ENCODE data around the gene LXN.

Gene LXN

DNA sequence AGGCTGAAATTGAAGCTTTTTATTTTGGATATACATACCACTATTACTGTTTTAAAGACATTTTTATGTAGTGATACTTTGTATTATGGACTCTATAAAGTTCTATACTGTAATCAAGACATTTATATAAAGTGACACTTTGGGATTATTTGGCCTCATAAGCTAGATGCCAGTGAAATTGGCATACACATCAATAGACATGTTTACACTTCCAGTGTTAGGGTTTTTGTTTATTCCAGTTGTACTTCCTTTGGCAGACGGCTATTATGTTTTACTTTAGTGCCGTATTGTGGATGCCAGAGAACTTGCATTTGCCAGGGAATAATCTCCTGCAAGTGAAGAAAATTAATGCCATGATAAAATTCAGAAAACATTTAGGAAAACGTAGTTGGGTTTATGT, 6.0 kb downstream of the LXN start:
- DNase-seq: no peak

DNA sequence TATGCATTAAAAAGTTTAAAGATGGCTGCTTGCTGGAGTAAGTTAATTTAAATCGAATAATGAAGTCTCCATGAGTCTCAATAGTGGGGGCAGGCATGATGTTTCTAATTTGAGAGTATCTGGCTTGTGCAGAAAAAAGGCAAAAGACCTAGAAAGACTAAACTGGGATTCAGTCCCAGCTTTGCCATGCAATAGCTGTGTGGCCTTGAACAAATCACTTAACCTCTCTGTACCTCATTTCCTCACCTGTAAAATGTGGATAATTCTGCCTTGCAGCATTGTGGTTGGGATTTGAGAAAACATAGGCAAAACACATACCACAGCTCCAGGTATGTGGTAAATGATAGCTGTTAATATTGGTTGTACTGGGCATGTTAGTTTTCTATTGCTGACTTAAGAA, 8.6 kb downstream of the LXN start:
- DNase-seq: no peak

DNA sequence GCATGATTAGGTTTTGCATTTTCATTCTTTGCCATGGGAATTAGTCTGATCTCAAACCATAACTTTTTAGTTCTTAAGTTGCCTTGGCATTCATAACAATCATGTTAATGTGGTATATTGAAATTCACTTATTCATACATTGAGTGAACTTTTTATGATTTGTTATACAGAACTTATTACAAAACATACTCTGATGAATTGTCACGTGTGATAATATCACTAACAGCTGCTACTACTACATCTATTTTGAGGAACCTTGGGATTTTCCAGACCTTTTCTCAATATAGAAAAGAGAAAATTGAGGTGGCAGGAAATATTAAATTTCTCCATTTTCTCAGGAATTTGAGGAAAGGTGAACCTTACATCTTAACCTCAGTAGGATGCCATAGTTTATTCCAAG, 9.2 kb downstream of the LXN start:
- DNase-seq: no peak

GRCh38 chr3:158660711-158661110, 11.7 kb downstream of the LXN start:
- DNase-seq: no peak

DNA sequence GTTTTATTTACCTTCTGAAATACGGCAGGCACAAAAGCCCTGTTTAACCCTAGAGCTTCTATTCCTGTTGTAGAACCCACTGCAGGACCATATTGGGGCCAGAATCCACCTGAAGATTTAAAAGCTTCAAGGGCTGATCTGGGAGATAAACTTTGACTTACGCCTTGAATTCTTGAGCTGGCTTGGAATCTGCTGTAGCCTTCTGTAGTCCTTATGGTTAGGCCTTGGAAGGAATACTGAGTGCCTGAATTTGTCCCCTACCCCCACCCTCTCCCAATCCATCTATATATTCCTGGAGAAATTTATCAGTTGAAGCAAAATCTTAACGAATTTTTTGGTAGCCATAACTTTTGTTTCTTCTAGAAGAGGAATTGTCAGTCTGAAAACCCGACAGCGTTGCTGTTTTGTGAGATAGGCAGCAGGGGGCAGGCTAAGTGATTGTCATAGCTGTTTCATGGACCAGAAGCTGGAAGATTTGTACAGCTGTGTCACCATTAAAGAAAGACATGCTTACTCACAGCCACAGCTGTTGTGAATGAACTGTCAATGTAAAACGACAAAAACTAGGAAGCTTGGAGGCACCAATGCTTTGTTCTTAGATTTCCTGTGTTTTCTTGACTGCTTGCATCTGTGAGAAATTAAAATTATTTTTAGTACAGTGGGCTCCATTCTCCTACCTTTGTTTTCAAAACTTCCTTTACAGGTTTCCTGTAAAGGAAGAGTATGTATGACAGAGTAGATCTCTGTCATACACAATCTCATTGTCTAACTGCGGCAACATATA, 12.8 kb downstream of the LXN start:
- peak; percentile 51 for DNase-seq

DNA sequence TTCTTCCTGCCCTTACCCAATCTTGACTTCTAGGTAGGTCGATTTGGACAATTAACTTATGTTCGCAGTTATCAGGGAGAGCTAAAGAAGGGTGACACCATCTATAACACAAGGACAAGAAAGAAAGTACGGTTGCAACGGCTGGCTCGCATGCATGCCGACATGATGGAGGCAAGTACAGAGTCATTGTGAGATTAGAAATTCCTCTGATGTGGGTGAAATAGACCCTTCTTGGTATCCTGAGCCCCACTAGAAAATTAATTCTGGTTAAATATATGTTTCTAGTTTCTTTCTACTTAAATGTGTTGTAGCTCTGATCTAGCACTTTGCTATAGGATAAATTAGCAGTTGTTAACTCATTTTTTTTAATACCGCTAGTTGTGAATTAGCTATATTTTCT, 13.6 kb downstream of the LXN start:
- no peak for DNase-seq

- DNase-seq: no peak
These were observed 20.0 kb downstream of the LXN start for GRCh38 chr3:158652463-158652862.

DNA sequence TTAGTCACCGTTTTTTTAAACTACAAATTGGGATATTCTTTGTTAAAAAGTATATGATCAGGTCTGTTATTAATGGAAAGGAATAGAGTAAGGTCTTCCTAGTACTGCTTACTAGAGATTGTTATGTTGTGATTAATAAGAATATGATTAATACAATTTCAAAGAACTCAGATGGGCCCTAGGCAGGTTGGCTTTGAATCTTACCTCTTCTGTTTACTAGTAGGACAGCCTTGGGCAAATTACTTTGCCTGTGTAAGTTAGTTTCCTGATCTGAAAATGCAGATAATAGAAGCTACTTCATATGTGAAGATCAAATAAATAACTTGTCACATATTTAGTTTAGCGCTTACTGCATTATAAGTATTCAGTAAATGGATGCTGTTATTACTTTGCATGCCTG, 21.3 kb downstream of the LXN start:
- DNase-seq: no peak

GRCh38 chr3:158649791-158650190, 22.7 kb downstream of the LXN start:
- DNase-seq: no peak

DNA sequence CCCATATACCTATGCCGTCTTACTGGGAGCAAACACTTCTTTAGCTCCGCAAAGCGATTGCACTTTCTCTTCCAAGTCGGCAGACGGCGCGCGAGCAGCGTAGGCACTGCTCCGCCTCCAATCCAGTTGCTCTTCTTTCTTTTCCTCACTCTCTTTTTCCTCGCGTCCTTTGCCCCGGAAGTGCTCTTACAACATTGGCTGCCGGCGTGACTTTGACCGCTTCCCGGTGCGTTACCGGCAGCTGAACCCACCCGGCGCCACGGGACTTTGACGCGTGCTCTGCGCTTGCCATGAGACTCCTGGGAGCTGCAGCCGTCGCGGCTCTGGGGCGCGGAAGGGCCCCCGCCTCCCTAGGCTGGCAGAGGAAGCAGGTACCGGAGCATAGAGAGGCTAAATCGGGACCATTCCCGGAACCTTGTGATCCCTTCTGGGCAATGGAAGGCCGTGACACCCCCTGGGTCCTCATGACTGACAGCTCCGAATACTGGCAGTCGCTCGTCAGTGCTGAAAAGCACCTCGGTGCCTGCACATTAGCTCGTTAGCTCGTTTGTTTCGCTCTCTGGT, 28.0 kb downstream of the LXN start, which contains the start of gene GFM1:
Gene GFM1, plus strand, starts transcription at position 183 of the 564 bp plus-strand sequence. Its CDS starts 108 bp downstream, at position 291.
- DNase-seq: peak; percentile 90

DNA sequence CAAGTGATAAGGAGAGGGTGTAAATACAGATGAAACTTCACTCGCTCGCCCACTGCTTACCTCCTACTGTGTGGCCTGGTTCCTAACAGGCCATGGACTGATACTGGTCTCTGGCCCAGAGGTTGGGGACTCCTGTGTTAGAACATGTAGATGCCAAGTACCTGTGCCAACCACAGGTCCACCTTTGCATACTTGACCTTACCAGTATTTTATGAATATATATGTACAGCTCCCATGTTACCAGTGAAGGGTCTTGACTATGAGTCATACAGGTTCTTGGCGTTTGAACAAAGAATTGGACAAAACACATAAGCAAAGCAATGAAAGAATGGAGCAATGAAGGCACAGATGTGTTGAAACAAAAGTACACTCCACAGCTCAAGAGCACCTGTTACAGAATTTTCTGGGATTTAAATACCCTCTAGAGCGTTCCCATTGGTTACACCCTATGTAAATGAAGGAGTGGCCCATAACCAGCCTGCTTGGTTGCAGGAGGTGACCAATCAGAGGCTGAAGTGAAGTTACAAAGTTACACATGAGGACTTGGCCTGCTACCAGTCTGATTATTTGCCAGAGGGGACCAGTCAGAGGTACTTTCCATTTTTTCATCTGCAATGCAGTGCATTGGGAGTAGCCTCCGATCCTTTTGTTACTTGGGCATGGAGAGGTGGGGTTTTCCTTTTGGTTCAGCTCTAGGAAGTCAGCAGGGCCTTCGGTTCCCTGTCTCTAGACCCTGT, 29.8 kb downstream of the LXN start:
- no peak for DNase-seq

- peak; percentile 9 for DNase-seq
These were observed 30.4 kb downstream of the LXN start for GRCh38 chr3:158642005-158642404.

- DNase-seq: no peak
These were observed 31.8 kb downstream of the LXN start for GRCh38 chr3:158640646-158641045.

DNA sequence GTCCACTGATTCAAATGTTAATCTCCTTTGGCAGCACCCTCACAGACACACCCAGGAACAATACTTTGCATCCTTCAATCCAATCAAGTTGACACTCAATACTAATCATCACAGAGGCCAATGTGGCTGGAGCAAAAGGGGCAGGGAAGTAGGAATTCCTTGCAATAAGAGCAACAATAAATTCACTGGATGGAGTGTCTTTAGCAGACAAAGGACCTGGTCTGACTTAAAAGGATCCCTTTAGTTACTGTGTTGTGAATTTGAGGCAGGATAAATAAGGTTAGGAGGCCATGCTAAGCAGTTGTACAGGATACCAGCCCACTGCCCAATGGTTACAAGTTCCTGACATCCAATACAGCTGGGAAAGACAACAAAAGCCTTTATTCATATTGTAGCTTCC, 40.5 kb downstream of the LXN start:
- DNase-seq: no peak

GRCh38 chr3:158625881-158626280, 46.6 kb downstream of the LXN start:
- DNase-seq: no peak

DNA sequence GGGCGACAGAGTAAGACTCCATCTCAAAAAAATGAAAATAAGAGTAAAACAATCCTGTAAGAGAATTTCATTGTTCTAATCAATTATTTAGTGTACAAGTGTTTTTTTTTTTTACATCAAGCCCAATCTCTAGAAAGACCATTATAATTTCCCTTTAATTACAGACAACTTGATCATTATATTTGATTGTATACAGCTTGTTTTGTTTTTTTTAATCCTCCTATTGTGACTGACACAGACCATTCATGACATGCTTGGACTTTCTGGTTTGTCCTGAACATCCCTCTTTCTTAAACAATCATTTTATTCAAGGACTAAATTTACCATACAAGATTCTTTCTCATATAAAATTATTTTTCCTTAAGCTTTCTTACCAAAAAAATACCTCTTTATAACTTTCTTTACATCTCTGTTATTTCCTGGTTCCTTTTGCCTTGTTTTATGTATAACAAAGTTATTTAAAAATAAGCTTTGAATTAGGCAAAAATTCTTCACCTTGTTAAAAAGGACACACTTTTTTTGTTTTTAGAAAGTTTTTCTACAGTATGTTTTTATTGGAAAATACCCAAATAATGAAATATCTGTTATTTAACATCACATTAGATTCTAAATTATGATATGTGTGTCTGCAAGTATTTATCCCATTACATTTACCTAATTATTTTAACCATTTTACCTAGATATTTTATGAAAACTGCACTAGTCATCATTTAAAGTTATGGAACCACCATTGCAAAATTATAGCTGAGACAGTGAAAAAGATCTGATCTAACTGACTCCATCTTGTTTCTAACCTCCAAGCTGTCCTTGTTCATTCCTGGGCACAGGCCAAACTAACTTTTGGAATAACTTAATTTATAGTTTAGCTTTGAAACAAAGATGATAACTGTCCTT, 54.2 kb downstream of the LXN start:
- DNase-seq: no peak
